ENCODE data around the gene SLC26A1. TPM values are rescaled to one million over a fixed set of nuclear protein-coding genes. Genes with fewer than 3 reads are reported as not detected.

Gene SLC26A1
- total RNA-seq, 1 experiment from 2014 or later, result 0.85 TPM

GRCh38 chr4:1004071-1004418 lies 10.8 kb upstream of the SLC26A1 start (continued):
- TF ChIP-seq ZNF219 (CRISPR knock-in tag; IDR thresholded peaks at IDR 0.05; ENCODE audit: borderline replicate concordance), result no peak
- TF ChIP-seq RORB (CRISPR knock-in tag; IDR thresholded peaks at IDR 0.05), result no peak
- TF ChIP-seq ZNF138 (CRISPR knock-in tag; conservative IDR thresholded peaks at IDR 0.05), result no peak
- TF ChIP-seq KAT7 (CRISPR knock-in tag; IDR thresholded peaks at IDR 0.05; ENCODE audit: borderline replicate concordance), result no peak

- Mint-ChIP-seq H3K9me3 (peaks cover 7% of the 10 kb centered on the region; the same call in 1 of the 2 replicates), H3K4me1 (no peaks in the 10 kb centered on the region), H3K36me3 (no peaks in the 10 kb centered on the region), H3K27me3 (ENCODE audit: low read depth) (peaks cover 85% of the 10 kb centered on the region), H3K27ac (no peak overlapping the region), H3K4me3 (peak overlapping the region; percentile 45)
- ChIA-PET CTCF (interaction anchor here (0.6 kb wide), 1 partner anchor 353 kb away, joined by 3 read pairs; no protein-coding TSS in a partner anchor), POLR2A (no interaction called here)
- ATAC-seq (peak; percentile 29), DNase-seq (ENCODE audit: low spot score) (peak; percentile 40)
- TF ChIP-seq RELA (CRISPR knock-in tag; IDR thresholded peaks at IDR 0.05; ENCODE audit: borderline replicate concordance) (peak; percentile 32; the same call in 1 of the 2 replicates), CDX4 (CRISPR knock-in tag; IDR thresholded peaks at IDR 0.05; ENCODE audit: borderline replicate concordance) (no peak), NFYB (CRISPR knock-in tag; conservative IDR thresholded peaks at IDR 0.05; ENCODE audit: low read depth) (no peak), MAX (CRISPR knock-in tag; IDR thresholded peaks at IDR 0.05) (peak; percentile 45; the same call in 1 of the 2 replicates), ZNF281 (CRISPR knock-in tag; IDR thresholded peaks at IDR 0.05) (no peak), ELF4 (CRISPR knock-in tag; IDR thresholded peaks at IDR 0.05; ENCODE audit: low read depth) (no peak), ZNF263 (CRISPR knock-in tag; IDR thresholded peaks at IDR 0.05; ENCODE audit: low read depth) (0 out of 2 replicates have a peak, but pooled peaks have one; percentile 23), IRF1 (CRISPR knock-in tag; IDR thresholded peaks at IDR 0.05) (0 out of 2 replicates have a peak, but pooled peaks have one; percentile 47), ZBTB43 (CRISPR knock-in tag; IDR thresholded peaks at IDR 0.05) (no peak), FOXP1 (CRISPR knock-in tag; IDR thresholded peaks at IDR 0.05; ENCODE audit: borderline replicate concordance) (no peak), ZNF416 (CRISPR knock-in tag; IDR thresholded peaks at IDR 0.05) (no peak), ZNF671 (CRISPR knock-in tag; IDR thresholded peaks at IDR 0.05) (no peak), MXD4 (CRISPR knock-in tag; IDR thresholded peaks at IDR 0.05; ENCODE audit: borderline replicate concordance) (no peak), PRRX2 (CRISPR knock-in tag; IDR thresholded peaks at IDR 0.05) (no peak), USF1 (CRISPR knock-in tag; IDR thresholded peaks at IDR 0.05) (peak; percentile 64; the same call in 1 of the 2 replicates), ATF2 (CRISPR knock-in tag; IDR thresholded peaks at IDR 0.05; ENCODE audit: borderline replicate concordance, low read depth) (no peak), ARID4B (CRISPR knock-in tag; IDR thresholded peaks at IDR 0.05; ENCODE audit: borderline replicate concordance) (no peak)
Observed at GRCh38 chr4:1003271-1004070, 10.3 kb upstream of the SLC26A1 start.
